ENCODE results near the gene PTPN11.

- no peak for TF ChIP-seq POLR2A (IDR thresholded peaks at IDR 0.05)
- TF ChIP-seq CTCF (IDR thresholded peaks at IDR 0.05), result no peak
These were observed 94.7 kb downstream of the PTPN11 start for GRCh38 chr12:112513471-112513870.

Data from lower leg skin (tissue), 3 donors.